GM12873 (cell line): ENCODE data around the gene LGR6.

Experiments used
- CTCF ChIP-seq: IDR thresholded peaks from 2 replicates; pipeline ENCODE4 v1.5.1; 2012; ENCODE audit warnings: low read depth, mild to moderate bottlenecking, moderate library complexity, low read length, control low read depth; ENCODE audit not compliant: insufficient read depth; ENCODE audit errors: missing control alignments

Gene LGR6

GRCh38 chr1:202248861-202249260 is 55.3 kb downstream of the LGR6 start:
- no peak for TF ChIP-seq CTCF

GRCh38 chr1:202249436-202249835 is 55.8 kb downstream of the LGR6 start:
- no peak for TF ChIP-seq CTCF

- no peak for TF ChIP-seq CTCF
Measured at GRCh38 chr1:202249846-202250245, 56.2 kb downstream of the LGR6 start.

GRCh38 chr1:202250982-202251381 is 57.4 kb downstream of the LGR6 start:
- TF ChIP-seq CTCF: no peak

GRCh38 chr1:202251424-202252256 is 58.0 kb downstream of the LGR6 start:
- TF ChIP-seq CTCF: no peak

GRCh38 chr1:202252271-202252670 is 58.7 kb downstream of the LGR6 start:
- no peak for TF ChIP-seq CTCF

GRCh38 chr1:202254454-202255252 is 61.1 kb downstream of the LGR6 start:
- TF ChIP-seq CTCF: no peak
